Thyroid gland (tissue), 4 donors: ENCODE data around the gene APP. TPM values are rescaled to one million over a fixed set of nuclear protein-coding genes. Genes with fewer than 3 reads are reported as not detected.

Experiments used
- DNase-seq, 2 donors: peaks; one replicate each; pipeline ENCODE4 v3.0.0-alpha.2; 2019
- H3K27ac ChIP-seq, 3 donors: fragments of 200-600 bp; sonication (generic); 1 replicate in 2 of 3; 2 replicates in 1 of 3; pipeline ENCODE4 v1.5.1; 2016 to 2019; ENCODE audit warnings: mild to moderate bottlenecking in 1 of 3, moderate library complexity in 1 of 3
- H3K27me3 ChIP-seq: fragments of 200-600 bp; sonication (generic); one replicate; pipeline ENCODE4 v1.5.1; 2019
- H3K36me3 ChIP-seq, 2 donors: fragments of 200-600 bp; sonication (generic); one replicate each; pipeline ENCODE4 v1.5.1; 2016 to 2019
- H3K4me1 ChIP-seq, 2 donors: fragments of 200-600 bp; sonication (generic); one replicate each; pipeline ENCODE4 v1.5.1; 2017 to 2019
- H3K4me3 ChIP-seq, 3 donors: fragments of 200-600 bp; sonication (generic); replicated peaks in 1 of 3; 1 replicate in 2 of 3; 2 replicates in 1 of 3; pipeline ENCODE4 v1.5.1; 2016; ENCODE audit warnings: mild to moderate bottlenecking in 1 of 3
- H3K9me3 ChIP-seq: fragments of 200-600 bp; sonication (generic); one replicate; pipeline ENCODE4 v1.5.1; 2017
- CTCF ChIP-seq, 6 experiments: fragments of 200-600 bp in 3 of 6; fragments of 450-650 bp in 3 of 6; sonication (generic) in 3 of 6; IDR thresholded peaks; one replicate each; pipeline ENCODE4 v1.5.1; 2016 to 2019; ENCODE audit warnings: antibody characterized with exemption in 6 of 6, mild to moderate bottlenecking in 2 of 6, inconsistent platforms in 1 of 6, moderate library complexity in 1 of 6
- POLR2A ChIP-seq, 2 donors: fragments of 450-650 bp; IDR thresholded peaks; one replicate each; pipeline ENCODE4 v1.6.1; 2017; ENCODE audit warnings: antibody characterized with exemption in 2 of 2, mild to moderate bottlenecking in 2 of 2, moderate library complexity in 1 of 2
- WGBS, 2 donors: methylation state at CpG; one replicate each; pipeline ENCODE4 v1.1.5; 2017; 5-methylcytosine and 5-hydroxymethylcytosine counted together
- intact Hi-C: fragments of 100-400 bp; cut with DNase I; formaldehyde crosslinking; loops from one replicate; pipeline ENCODE4 v1.15.1; 2023
- total RNA-seq, 4 donors: library from RNA; depleted of rRNA; stranded (reverse); fragments of >200 nt; gene quantifications; one replicate each; pipeline ENCODE4 v1.2.3, GENCODE V29; 2016

APP gene
- total RNA-seq, 4 donors from 2014 or later: 513 to 716 (median 676) TPM

- WGBS, 2 donors: 51 to 68% methylated on average over 4 of the region's 4 CpGs
- peaks cover 44 to 47% of the 10 kb centered on the region in 2 donors for H3K4me1 ChIP-seq
- no peak overlapping the region for H3K4me3 ChIP-seq
- H3K9me3 ChIP-seq: no peaks in the 10 kb centered on the region
- peak overlapping the region; percentile 78 to 94 (median 88) for H3K27ac ChIP-seq
- intact Hi-C loops: no loop called here
- TF ChIP-seq CTCF (IDR thresholded peaks at IDR 0.05) (no peak), POLR2A (IDR thresholded peaks at IDR 0.05) (no peak)
- no peaks in the 10 kb centered on the region for H3K27me3 ChIP-seq
- H3K36me3 ChIP-seq: no peaks in the 10 kb centered on the region
- no peak for DNase-seq
Measured at GRCh38 chr21:26147535-26147934, 23.0 kb downstream of the APP start.

GRCh38 chr21:26146681-26147080 lies 23.9 kb downstream of the APP start:
- Histone ChIP-seq H3K27ac (peak overlapping the region; percentile 78 to 94 (median 88)), H3K4me1 (peaks cover 44 to 45% of the 10 kb centered on the region in 2 donors), H3K27me3 (no peaks in the 10 kb centered on the region), H3K4me3 (no peak overlapping the region), H3K9me3 (no peaks in the 10 kb centered on the region), H3K36me3 (no peaks in the 10 kb centered on the region)
- intact Hi-C loops: no loop called here
- TF ChIP-seq POLR2A (IDR thresholded peaks at IDR 0.05): no peak
- no peak for TF ChIP-seq CTCF (IDR thresholded peaks at IDR 0.05)
- 95 to 97% methylated on average over 1 of the region's 1 CpG for WGBS, 2 donors
- no peak for DNase-seq

GRCh38 chr21:26144031-26144430 lies 26.5 kb downstream of the APP start:
- DNase-seq: no peak
- Histone ChIP-seq H3K4me3 (no peak overlapping the region), H3K27ac (no peak overlapping the region), H3K4me1 (peaks cover 27 to 34% of the 10 kb centered on the region in 2 donors), H3K9me3 (no peaks in the 10 kb centered on the region), H3K27me3 (no peaks in the 10 kb centered on the region), H3K36me3 (no peaks in the 10 kb centered on the region)
- 87 to 96% methylated on average over 4 of the region's 4 CpGs for WGBS, 2 donors
- intact Hi-C loops: no loop called here
- no peak for TF ChIP-seq POLR2A (IDR thresholded peaks at IDR 0.05)
- no peak for TF ChIP-seq CTCF (IDR thresholded peaks at IDR 0.05)

- H3K36me3 ChIP-seq: no peaks in the 10 kb centered on the region
- TF ChIP-seq POLR2A (IDR thresholded peaks at IDR 0.05): no peak
- no peak for DNase-seq
- no peak overlapping the region for H3K4me3 ChIP-seq
- intact Hi-C loops: no loop called here
- H3K4me1 ChIP-seq: peaks cover 17 to 23% of the 10 kb centered on the region in 2 donors
- H3K27me3 ChIP-seq: no peaks in the 10 kb centered on the region
- H3K27ac ChIP-seq: no peak overlapping the region
- WGBS, 2 donors: 94 to 99% methylated on average over 5 of the region's 5 CpGs
- H3K9me3 ChIP-seq: no peaks in the 10 kb centered on the region
Measured at GRCh38 chr21:26142363-26142762, 28.2 kb downstream of the APP start.

GRCh38 chr21:26140926-26141325 lies 29.6 kb downstream of the APP start:
- TF ChIP-seq CTCF (IDR thresholded peaks at IDR 0.05) (no peak), POLR2A (IDR thresholded peaks at IDR 0.05) (no peak)
- no peak for DNase-seq
- peaks cover 14 to 19% of the 10 kb centered on the region in 2 donors for H3K4me1 ChIP-seq
- no peak overlapping the region for H3K4me3 ChIP-seq
- no peak overlapping the region for H3K27ac ChIP-seq
- intact Hi-C loops: no loop called here
- H3K36me3 ChIP-seq: no peaks in the 10 kb centered on the region
- no peaks in the 10 kb centered on the region for H3K9me3 ChIP-seq
- WGBS, 2 donors: 83 to 90% methylated on average over 3 of the region's 3 CpGs
- H3K27me3 ChIP-seq: no peaks in the 10 kb centered on the region

GRCh38 chr21:26140164-26140579 lies 30.4 kb downstream of the APP start:
- H3K27ac ChIP-seq: peak overlapping the region in 2 of 3 donors; percentile 17 to 21
- no peaks in the 10 kb centered on the region for H3K9me3 ChIP-seq
- no peak for DNase-seq

More at GRCh38 chr21:26140164-26140579, 30.4 kb downstream of the APP start:
- 76 to 84% methylated on average over 6 of the region's 6 CpGs for WGBS, 2 donors
- intact Hi-C loops: no loop called here
- Histone ChIP-seq H3K4me3 (no peak overlapping the region), H3K27me3 (no peaks in the 10 kb centered on the region), H3K4me1 (peaks cover 14 to 22% of the 10 kb centered on the region in 2 donors), H3K36me3 (no peaks in the 10 kb centered on the region)
- no peak for TF ChIP-seq POLR2A (IDR thresholded peaks at IDR 0.05)
